ENCODE results near the gene TMEM151B. TPM values are rescaled to one million over a fixed set of nuclear protein-coding genes. Genes with fewer than 3 reads are reported as not detected.

The TMEM151B gene
- total and polyA plus RNA-seq, 2 of the 4 experiments (the other 2 are of a cell fraction), result not detected

DNA sequence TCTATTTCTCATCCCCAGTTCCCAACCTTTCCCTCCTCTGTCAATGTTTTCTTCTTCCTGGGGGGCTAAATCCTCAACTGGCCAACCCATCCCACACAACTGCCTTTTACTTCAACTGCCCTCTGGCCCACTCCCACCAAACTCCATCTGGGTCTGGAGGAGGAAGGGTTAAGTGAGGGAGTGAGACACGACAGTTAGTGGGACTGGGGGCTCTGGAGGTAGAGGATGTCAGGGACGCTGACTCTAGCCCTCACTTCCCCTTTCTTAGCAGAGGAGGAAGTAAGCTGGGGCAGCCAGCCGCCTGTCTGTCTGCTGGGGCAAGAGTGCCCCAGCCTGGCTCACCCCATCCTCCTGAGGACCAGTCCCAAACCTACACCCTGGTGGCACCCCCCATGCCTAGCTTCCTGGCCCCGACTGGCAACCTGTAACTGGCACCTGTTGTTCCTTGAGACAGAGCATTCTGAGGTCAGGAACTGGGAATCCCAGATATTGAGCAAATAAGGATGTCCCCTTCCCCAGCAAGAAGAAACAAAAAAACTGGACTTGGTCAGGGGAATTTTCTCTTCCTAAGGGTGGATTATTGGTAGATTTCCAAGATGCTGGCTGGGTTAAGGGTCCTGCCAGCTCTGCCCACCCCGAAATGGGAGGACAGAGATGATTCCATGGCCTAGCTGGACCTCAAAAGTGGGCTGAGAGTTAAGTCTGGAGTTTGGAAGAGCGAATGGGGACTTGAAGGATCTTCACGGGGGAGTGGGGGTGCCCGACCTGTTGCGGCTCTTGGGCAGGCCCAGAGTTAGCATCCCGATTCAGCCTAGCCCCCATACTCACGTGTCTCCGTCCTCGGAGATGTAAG lies 5.9 kb upstream of the TMEM151B start:
- H4K8ac ChIP-seq (ENCODE audit: low read depth in 2 of 2, low read length in 2 of 2), result peak overlapping the region; percentile 39 to 55; a peak in 2 of 4 replicates
- peaks cover 12% of the 10 kb centered on the region for H3K27me3 ChIP-seq (ENCODE audit: control insufficient read depth, insufficient read depth, low read length)
- H3K4me2 ChIP-seq (ENCODE audit: low read depth, low read length), result peak overlapping the region; percentile 99
- peak overlapping the region; percentile 98 for H2AK9ac ChIP-seq (replicated peaks; ENCODE audit: low read depth, low read length, poor library complexity)
- peak overlapping the region; percentile 56; the same call in 1 of the 2 replicates for H4K91ac ChIP-seq (ENCODE audit: insufficient read depth, low read depth, low read length)
- H3K4ac ChIP-seq (ENCODE audit: low read depth, low read length), result peak overlapping the region; percentile 74
- CTCF ChIA-PET, result interaction anchor here (0.7 to 1.6 kb wide), 2 partner anchors 49 to 101 kb away, joined by 3 to 4 read pairs; partner anchors contain the start of gene AARS2
- peak overlapping the region; percentile 84 for H2AK5ac ChIP-seq (ENCODE audit: low read depth, low read length)
- no peak overlapping the region; the same call in 2 of the 3 replicates for H2BK15ac ChIP-seq (ENCODE audit: low read depth, low read length)
- in situ Hi-C loops (cut with MboI; ENCODE audit: low sequenced_read_pairs) (no loop called here), intact Hi-C loops (cut with micrococcal nuclease) (no loop called here), dilution Hi-C loops (cut with HindIII; ENCODE audit: low sequenced_read_pairs, unreplicated experiment) (no loop called here)
- no peaks in the 10 kb centered on the region for H3K9me3 ChIP-seq (ENCODE audit: control insufficient read depth, insufficient read depth, low read length)
- peaks cover 7% of the 10 kb centered on the region for H3K36me3 ChIP-seq (ENCODE audit: control insufficient read depth, insufficient read depth, low read length)
- no peak overlapping the region; the same call in 1 of the 2 replicates for H2BK20ac ChIP-seq (ENCODE audit: low read depth, low read length)
- no peak overlapping the region; the same call in 1 of the 2 replicates for H2BK120ac ChIP-seq (ENCODE audit: low read depth, low read length)
- H3K23ac ChIP-seq (ENCODE audit: low read depth, low read length), result peak overlapping the region; percentile 88; the same call in 1 of the 2 replicates
- H4K20me1 ChIP-seq (ENCODE audit: insufficient read depth, low read length), result peaks cover 9% of the 10 kb centered on the region
- peaks cover 14% of the 10 kb centered on the region for H3K9me1 ChIP-seq (ENCODE audit: insufficient read depth, low read length)
- DNase-seq (peak; percentile 31), ATAC-seq (ENCODE audit: low read depth) (no peak)
- H3K4me3 ChIP-seq (ENCODE audit: insufficient read depth, low read depth, low read length), result peak overlapping the region; percentile 90
- peaks cover 22% of the 10 kb centered on the region for H3K4me1 ChIP-seq (ENCODE audit: control insufficient read depth, insufficient read depth, low read length)
- H4K5ac ChIP-seq (ENCODE audit: low read depth, low read length), result no peak overlapping the region
- H3K18ac ChIP-seq (ENCODE audit: low read depth, low read length), result peak overlapping the region; percentile 9; the same call in 1 of the 2 replicates
- peak overlapping the region; percentile 75 for H3K27ac ChIP-seq (ENCODE audit: insufficient read depth, low read length)
- peak overlapping the region; percentile 91 for H2AFZ ChIP-seq (replicated peaks; ENCODE audit: low read length, poor library complexity)
- H2BK5ac ChIP-seq (ENCODE audit: low read depth, low read length, poor library complexity, severe bottlenecking), result peak overlapping the region; percentile 29
- peak overlapping the region; percentile 82 for H3K9ac ChIP-seq (ENCODE audit: low read depth, low read length)
- peak overlapping the region; percentile 14; the same call in 1 of the 2 replicates for H3K56ac ChIP-seq (ENCODE audit: extremely low read depth, insufficient read depth, low read length)
- H3K14ac ChIP-seq (replicated peaks; ENCODE audit: low read depth, low read length), result peak overlapping the region; percentile 96
- BruUV-seq (replicated peaks), result no TSS peak
- POLR2A ChIA-PET (ENCODE audit: unreplicated experiment), result no interaction called here
- whole genome bisulfite sequencing, 2 experiments (ENCODE audit: extremely low coverage in 2 of 2, insufficient read length in 1 of 2), result no CpG with 5 or more reads among the region's 13 CpGs
- TF ChIP-seq BHLHE40 (IDR thresholded peaks at IDR 0.05; ENCODE audit: low read depth, low read length) (peak; percentile 57), MAZ (IDR thresholded peaks at IDR 0.05; ENCODE audit: borderline replicate concordance, low read depth, low read length) (no peak; the same call in 1 of the 2 replicates)
- peaks cover 24 to 37% of the 10 kb centered on the region in 2 experiments for H3K79me1 ChIP-seq (ENCODE audit: low read depth in 1 of 2, low read length in 2 of 2)
